ENCODE measurements around the gene BDKRB2. TPM values are rescaled to one million over a fixed set of nuclear protein-coding genes. Genes with fewer than 3 reads are reported as not detected.

BDKRB2 gene
- total and polyA plus RNA-seq, 2 of the 8 experiments (the other 6 are each of a cell fraction or from before 2014, with no cell fraction given) = 0.13 to 0.21 TPM

DNA sequence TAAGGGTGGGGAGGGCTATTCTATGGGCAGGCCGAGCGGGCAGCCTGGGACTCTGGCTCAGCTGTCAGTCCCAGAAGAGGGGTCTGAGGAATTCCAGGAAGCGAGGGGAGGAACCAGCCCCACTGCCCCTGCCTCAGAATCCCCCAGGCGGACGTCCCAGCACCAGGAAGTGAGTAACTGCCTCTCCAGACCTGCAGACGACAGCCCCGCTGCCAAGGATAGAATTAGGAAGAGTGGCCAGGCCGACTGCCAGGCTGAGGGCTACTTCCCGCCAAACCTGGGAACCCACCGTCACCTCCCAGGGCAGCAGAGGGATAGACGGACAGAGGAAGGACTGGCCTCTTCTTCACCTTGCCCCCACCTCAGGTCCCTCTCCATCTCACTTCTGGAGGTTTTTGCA, 6.7 kb upstream of the BDKRB2 start (continued):
- TF ChIP-seq ASH2L (IDR thresholded peaks at IDR 0.05; ENCODE audit: low read length) (no peak), CBX8 (IDR thresholded peaks at IDR 0.05; ENCODE audit: borderline replicate concordance, low read depth, low read length) (no peak), SIN3A (conservative IDR thresholded peaks at IDR 0.05 in 1 of 2, IDR thresholded peaks at IDR 0.05 in 1 of 2; ENCODE audit: low read depth in 1 of 2, low read length in 2 of 2) (no peak), POU5F1 (IDR thresholded peaks at IDR 0.05; ENCODE audit: low read depth, low read length) (no peak), YY1 (IDR thresholded peaks at IDR 0.05; ENCODE audit: low read depth, low read length) (no peak)

Data from H1 (cell line).